Glutamatergic neuron (in vitro differentiated cells): ENCODE data around the gene EMP2. TPM values are rescaled to one million over a fixed set of nuclear protein-coding genes. Genes with fewer than 3 reads are reported as not detected.

Experiments
- DNase-seq: peaks from one replicate; pipeline ENCODE4 v3.0.0; 2022
- H3K27ac Mint-ChIP-seq: one replicate; pipeline ENCODE4 v1.8.0; 2020; ENCODE audit warnings: mild to moderate bottlenecking, mixed read lengths, inconsistent platforms; ENCODE audit not compliant: unreplicated experiment
- H3K27me3 Mint-ChIP-seq: one replicate; pipeline ENCODE4 v1.8.0; 2020; ENCODE audit warnings: mild to moderate bottlenecking, moderate library complexity, mixed read lengths, inconsistent platforms; ENCODE audit not compliant: unreplicated experiment
- H3K36me3 Mint-ChIP-seq: one replicate; pipeline ENCODE4 v1.8.0; 2020; ENCODE audit warnings: mild to moderate bottlenecking, mixed read lengths, inconsistent platforms; ENCODE audit not compliant: unreplicated experiment
- H3K4me1 Mint-ChIP-seq: one replicate; pipeline ENCODE4 v1.8.0; 2020; ENCODE audit warnings: mild to moderate bottlenecking, low read depth, mixed read lengths, inconsistent platforms; ENCODE audit not compliant: unreplicated experiment
- H3K4me3 Mint-ChIP-seq: one replicate; pipeline ENCODE4 v1.8.0; 2020; ENCODE audit warnings: mild to moderate bottlenecking, mixed read lengths, inconsistent platforms; ENCODE audit not compliant: unreplicated experiment
- H3K9me3 Mint-ChIP-seq: one replicate; pipeline ENCODE4 v1.8.0; 2020; ENCODE audit warnings: mild to moderate bottlenecking, moderate library complexity, mixed read lengths, inconsistent platforms; ENCODE audit not compliant: unreplicated experiment
- total RNA-seq: library from RNA; stranded (reverse); fragmentation: NEBNext Ultra II Directional; extraction: Animal tissue kit (Norgen Biotek cat#: 25700); gene quantifications from one replicate; pipeline ENCODE4 v1.2.1, GENCODE V29; 2021; ENCODE audit not compliant: unreplicated experiment
- TF ChIP-seq, protein P1 (sequence below): fragments of 200-600 bp; sonication (generic); IDR thresholded peaks from one replicate; pipeline ENCODE4 v1.5.0; 2021; ENCODE audit not compliant: partially characterized antibody, unreplicated experiment

Gene EMP2
- total RNA-seq, 1 donor from 2014 or later = 27.8 TPM

DNA sequence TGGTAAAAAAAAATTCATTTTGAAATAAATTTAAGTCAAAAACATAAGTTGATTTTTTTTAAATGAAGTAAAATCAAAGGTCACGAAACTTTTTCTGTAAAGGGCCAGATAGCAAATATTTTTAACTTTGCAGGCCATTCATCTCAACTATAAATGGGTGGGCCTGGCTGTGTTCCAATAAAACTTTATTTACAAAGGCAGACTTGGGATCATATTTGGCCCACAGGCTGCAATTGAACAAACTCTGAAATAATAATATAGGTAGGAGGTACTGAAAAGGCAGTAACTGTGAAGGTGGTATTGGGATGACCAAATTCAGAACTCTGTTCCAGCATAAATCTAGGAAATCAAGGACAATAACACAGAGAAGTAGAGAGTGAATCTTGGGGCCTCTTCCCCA, 12.2 kb upstream of the EMP2 start:
- Mint-ChIP-seq H3K9me3 (no peaks in the 10 kb centered on the region), H3K36me3 (peaks cover 5% of the 10 kb centered on the region), H3K4me1 (peaks cover 9% of the 10 kb centered on the region), H3K27me3 (peaks cover 11% of the 10 kb centered on the region), H3K27ac (no peak overlapping the region), H3K4me3 (no peak overlapping the region)
- TF ChIP-seq, protein P1, sequence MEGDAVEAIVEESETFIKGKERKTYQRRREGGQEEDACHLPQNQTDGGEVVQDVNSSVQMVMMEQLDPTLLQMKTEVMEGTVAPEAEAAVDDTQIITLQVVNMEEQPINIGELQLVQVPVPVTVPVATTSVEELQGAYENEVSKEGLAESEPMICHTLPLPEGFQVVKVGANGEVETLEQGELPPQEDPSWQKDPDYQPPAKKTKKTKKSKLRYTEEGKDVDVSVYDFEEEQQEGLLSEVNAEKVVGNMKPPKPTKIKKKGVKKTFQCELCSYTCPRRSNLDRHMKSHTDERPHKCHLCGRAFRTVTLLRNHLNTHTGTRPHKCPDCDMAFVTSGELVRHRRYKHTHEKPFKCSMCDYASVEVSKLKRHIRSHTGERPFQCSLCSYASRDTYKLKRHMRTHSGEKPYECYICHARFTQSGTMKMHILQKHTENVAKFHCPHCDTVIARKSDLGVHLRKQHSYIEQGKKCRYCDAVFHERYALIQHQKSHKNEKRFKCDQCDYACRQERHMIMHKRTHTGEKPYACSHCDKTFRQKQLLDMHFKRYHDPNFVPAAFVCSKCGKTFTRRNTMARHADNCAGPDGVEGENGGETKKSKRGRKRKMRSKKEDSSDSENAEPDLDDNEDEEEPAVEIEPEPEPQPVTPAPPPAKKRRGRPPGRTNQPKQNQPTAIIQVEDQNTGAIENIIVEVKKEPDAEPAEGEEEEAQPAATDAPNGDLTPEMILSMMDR = no peak
- no peak for DNase-seq

DNA sequence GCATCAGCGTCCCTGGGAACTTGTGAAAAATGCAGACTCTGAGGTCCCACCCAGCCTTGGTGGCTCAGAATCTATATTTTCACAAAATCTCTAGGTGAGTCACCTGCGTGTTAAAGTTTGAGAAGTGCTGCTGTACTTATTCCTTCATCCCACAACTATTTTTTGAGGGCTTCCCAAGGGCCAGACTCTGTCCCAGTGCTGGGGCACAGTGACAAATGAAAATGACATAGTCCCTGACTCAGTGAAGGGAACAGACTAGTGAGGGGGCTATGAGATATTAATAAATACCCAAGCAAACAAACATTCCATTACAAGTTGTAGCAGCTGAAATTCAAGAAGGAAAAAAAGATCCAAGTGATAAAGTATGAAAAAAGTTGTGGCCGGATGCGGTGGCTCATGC, 9.9 kb upstream of the EMP2 start:
- peaks cover 9% of the 10 kb centered on the region for H3K4me1 Mint-ChIP-seq
- no peak overlapping the region for H3K4me3 Mint-ChIP-seq
- no peak overlapping the region for H3K27ac Mint-ChIP-seq
- TF ChIP-seq, protein P1 = no peak
- peaks cover 6% of the 10 kb centered on the region for H3K27me3 Mint-ChIP-seq
- no peak for DNase-seq
- H3K36me3 Mint-ChIP-seq = no peaks in the 10 kb centered on the region
- no peaks in the 10 kb centered on the region for H3K9me3 Mint-ChIP-seq

DNA sequence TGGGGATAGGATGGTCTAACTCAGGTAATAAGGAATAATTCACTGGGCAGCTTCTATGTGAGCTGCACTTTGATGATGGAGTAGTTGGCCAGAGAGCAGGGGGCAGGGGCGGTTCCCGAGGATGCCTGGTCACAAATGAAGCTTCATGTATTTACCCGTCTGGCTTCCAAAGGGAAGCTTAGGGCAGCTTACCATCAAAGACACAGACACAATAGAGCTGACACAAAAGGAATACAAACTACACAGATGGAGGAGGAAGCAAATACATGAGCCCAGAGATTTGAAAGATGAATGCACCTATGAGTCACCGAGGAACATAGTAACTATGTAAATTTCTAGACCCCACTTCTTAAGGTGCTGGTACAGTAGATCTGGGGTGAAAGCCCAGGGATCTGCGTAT, 8.7 kb upstream of the EMP2 start:
- no peak overlapping the region for H3K27ac Mint-ChIP-seq

DNA sequence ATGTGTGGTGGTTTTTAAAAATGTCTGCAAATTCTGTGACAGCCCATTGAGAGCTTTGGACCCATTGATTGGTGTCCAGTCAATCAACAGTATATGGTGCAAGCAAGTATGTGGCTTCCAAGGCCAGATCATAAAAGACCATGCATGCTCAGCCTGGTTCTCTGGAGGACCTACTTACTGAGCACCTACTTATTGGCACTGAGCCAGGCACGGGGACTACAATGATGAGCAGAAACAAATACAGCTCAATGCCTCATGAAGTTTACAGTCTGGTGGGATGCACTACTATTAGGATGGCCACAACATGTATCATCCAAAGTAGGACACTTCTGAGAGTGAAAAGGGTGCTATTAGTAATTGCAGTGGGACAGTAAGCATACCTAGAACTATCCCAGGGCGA, 7.2 kb upstream of the EMP2 start:
- no peak for DNase-seq
- Mint-ChIP-seq H3K27ac (no peak overlapping the region), H3K4me3 (no peak overlapping the region), H3K27me3 (peaks cover 6% of the 10 kb centered on the region), H3K4me1 (peaks cover 9% of the 10 kb centered on the region), H3K36me3 (no peaks in the 10 kb centered on the region), H3K9me3 (no peaks in the 10 kb centered on the region)
- TF ChIP-seq, protein P1 = no peak

More for the DNA sequence above, 8.7 kb upstream of the EMP2 start:
- Mint-ChIP-seq H3K4me1 (peaks cover 9% of the 10 kb centered on the region), H3K9me3 (no peaks in the 10 kb centered on the region), H3K27me3 (peaks cover 6% of the 10 kb centered on the region), H3K36me3 (no peaks in the 10 kb centered on the region), H3K4me3 (no peak overlapping the region)
- no peak for DNase-seq
- TF ChIP-seq, protein P1 = no peak

DNA sequence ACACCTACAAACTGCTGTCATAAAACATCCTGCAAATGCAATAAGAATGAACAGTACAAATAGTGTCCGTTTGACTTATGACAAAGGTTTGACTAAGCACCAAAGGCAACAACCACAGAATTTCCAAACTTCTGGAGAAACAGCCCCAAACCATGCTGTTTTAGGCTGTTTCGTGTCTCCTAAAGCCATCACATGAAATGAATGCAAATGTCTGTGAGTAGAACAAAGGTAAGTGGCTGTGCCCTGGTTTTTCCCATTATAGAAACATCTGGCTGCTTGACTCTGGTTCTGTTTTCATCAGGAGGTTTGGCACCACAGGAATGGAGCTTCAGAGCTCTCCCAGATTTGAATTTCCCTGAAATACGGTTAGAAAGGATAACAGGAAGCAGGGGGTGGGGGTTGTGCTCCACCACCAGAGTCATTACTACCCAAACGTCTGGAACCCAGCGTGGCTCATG, 4.6 kb upstream of the EMP2 start:
- peaks cover 4% of the 10 kb centered on the region for H3K9me3 Mint-ChIP-seq
- H3K4me1 Mint-ChIP-seq = peaks cover 9% of the 10 kb centered on the region
- no peak for DNase-seq

More for the DNA sequence above, 4.6 kb upstream of the EMP2 start:
- H3K27me3 Mint-ChIP-seq = peaks cover 7% of the 10 kb centered on the region
- no peak overlapping the region for H3K27ac Mint-ChIP-seq
- TF ChIP-seq, protein P1 = no peak
- H3K36me3 Mint-ChIP-seq = no peaks in the 10 kb centered on the region
- H3K4me3 Mint-ChIP-seq = no peak overlapping the region
